ENCODE data around the gene HNF4A.

Gene HNF4A

GRCh38 chr20:44479643-44480042 is 124.1 kb downstream of the HNF4A start:
- Histone ChIP-seq H2BK12ac (ENCODE audit: low read length) (no peak overlapping the region), H2BK120ac (ENCODE audit: low read depth, low read length) (no peak overlapping the region), H3K4me2 (ENCODE audit: insufficient read depth, low read length, poor library complexity, severe bottlenecking) (no peak overlapping the region), H3K4me3 (ENCODE audit: low read length in 2 of 2) (no peak overlapping the region), H3K23ac (ENCODE audit: low read depth, low read length, poor library complexity) (no peak overlapping the region), H3K36me3 (replicated peaks in 1 of 2; ENCODE audit: control insufficient read depth in 2 of 2, insufficient read depth in 2 of 2, low read length in 2 of 2) (peaks cover 14 to 46% of the 10 kb centered on the region in 2 donors), H2BK15ac (ENCODE audit: low read length) (no peak overlapping the region), H3K4ac (ENCODE audit: low read length) (no peak overlapping the region), H2AK5ac (ENCODE audit: low read depth, low read length) (no peak overlapping the region), H3K9me3 (replicated peaks in 1 of 2; ENCODE audit: control insufficient read depth in 2 of 2, insufficient read depth in 1 of 2, low read depth in 1 of 2, low read length in 2 of 2) (no peaks in the 10 kb centered on the region), H3K79me1 (ENCODE audit: low read depth, low read length) (no peaks in the 10 kb centered on the region), H3K9ac (ENCODE audit: low read depth, low read length, poor library complexity) (no peak overlapping the region), H3K27me3 (ENCODE audit: control insufficient read depth in 3 of 3, insufficient read depth in 3 of 3, low read depth in 1 of 3, low read length in 3 of 3) (no peaks in the 10 kb centered on the region), H3K18ac (ENCODE audit: low read length) (no peak overlapping the region), H4K91ac (ENCODE audit: low read depth, low read length, poor library complexity) (no peak overlapping the region), H3K4me1 (ENCODE audit: control insufficient read depth in 2 of 2, insufficient read depth in 1 of 2, low read depth in 1 of 2, low read length in 2 of 2) (peaks cover 4 to 10% of the 10 kb centered on the region in 2 donors), H4K8ac (ENCODE audit: low read depth, low read length) (no peak overlapping the region), H3K14ac (ENCODE audit: low read length) (no peak overlapping the region), H2BK5ac (ENCODE audit: low read length) (no peak overlapping the region), H2AFZ (ENCODE audit: low read length) (no peak overlapping the region), H3K27ac (replicated peaks; ENCODE audit: low read length) (no peak overlapping the region)
- no peak for DNase-seq (ENCODE audit: low spot score)
- WGBS, 2 donors (ENCODE audit: extremely low coverage in 2 of 2, insufficient read length in 2 of 2, insufficient replicate concordance in 1 of 2), result no CpG with 5 or more reads among the region's 5 CpGs

DNA sequence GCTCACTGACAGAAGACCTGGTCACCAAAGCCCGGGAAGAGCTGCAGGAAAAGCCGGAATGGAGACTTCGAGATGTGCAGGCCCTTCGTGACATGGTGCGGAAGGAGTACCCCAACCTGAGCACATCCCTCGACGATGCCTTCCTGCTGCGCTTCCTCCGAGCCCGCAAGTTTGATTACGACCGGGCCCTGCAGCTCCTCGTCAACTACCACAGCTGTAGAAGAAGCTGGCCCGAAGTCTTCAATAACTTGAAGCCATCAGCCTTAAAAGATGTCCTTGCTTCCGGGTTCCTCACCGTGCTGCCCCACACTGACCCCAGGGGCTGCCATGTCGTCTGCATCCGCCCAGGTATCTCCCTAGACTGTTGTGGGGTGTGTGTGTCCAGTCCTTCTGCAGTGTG is 124.6 kb downstream of the HNF4A start:
- peaks cover 4 to 10% of the 10 kb centered on the region in 2 donors for H3K4me1 ChIP-seq (ENCODE audit: control insufficient read depth in 2 of 2, insufficient read depth in 1 of 2, low read depth in 1 of 2, low read length in 2 of 2)
- H3K79me1 ChIP-seq (ENCODE audit: low read depth, low read length), result no peaks in the 10 kb centered on the region
- no peak overlapping the region for H2BK120ac ChIP-seq (ENCODE audit: low read depth, low read length)
- H4K91ac ChIP-seq (ENCODE audit: low read depth, low read length, poor library complexity), result no peak overlapping the region
- no peak overlapping the region for H3K23ac ChIP-seq (ENCODE audit: low read depth, low read length, poor library complexity)
- H2AK5ac ChIP-seq (ENCODE audit: low read depth, low read length), result no peak overlapping the region
- H3K36me3 ChIP-seq (replicated peaks in 1 of 2; ENCODE audit: control insufficient read depth in 2 of 2, insufficient read depth in 2 of 2, low read length in 2 of 2), result peaks cover 16 to 47% of the 10 kb centered on the region in 2 donors
- H3K4me3 ChIP-seq (ENCODE audit: low read length in 2 of 2), result no peak overlapping the region
- no peak overlapping the region for H3K14ac ChIP-seq (ENCODE audit: low read length)
- no peak overlapping the region for H4K8ac ChIP-seq (ENCODE audit: low read depth, low read length)
- no peak overlapping the region for H3K9ac ChIP-seq (ENCODE audit: low read depth, low read length, poor library complexity)
- WGBS, 2 donors (ENCODE audit: extremely low coverage in 2 of 2, insufficient read length in 2 of 2, insufficient replicate concordance in 1 of 2), result no CpG with 5 or more reads among the region's 18 CpGs
- H3K9me3 ChIP-seq (replicated peaks in 1 of 2; ENCODE audit: control insufficient read depth in 2 of 2, insufficient read depth in 1 of 2, low read depth in 1 of 2, low read length in 2 of 2), result no peaks in the 10 kb centered on the region
- no peak overlapping the region for H2BK15ac ChIP-seq (ENCODE audit: low read length)
- H3K4ac ChIP-seq (ENCODE audit: low read length), result no peak overlapping the region
- H2BK5ac ChIP-seq (ENCODE audit: low read length), result no peak overlapping the region
- H2BK12ac ChIP-seq (ENCODE audit: low read length), result no peak overlapping the region
- no peak overlapping the region for H3K4me2 ChIP-seq (ENCODE audit: insufficient read depth, low read length, poor library complexity, severe bottlenecking)
- DNase-seq (ENCODE audit: low spot score), result no peak
- H2AFZ ChIP-seq (ENCODE audit: low read length), result no peak overlapping the region
- no peak overlapping the region for H3K18ac ChIP-seq (ENCODE audit: low read length)
- H3K27me3 ChIP-seq (ENCODE audit: control insufficient read depth in 3 of 3, insufficient read depth in 3 of 3, low read depth in 1 of 3, low read length in 3 of 3), result no peaks in the 10 kb centered on the region
- no peak overlapping the region for H3K27ac ChIP-seq (replicated peaks; ENCODE audit: low read length)

GRCh38 chr20:44481719-44482416 is 126.4 kb downstream of the HNF4A start:
- no peak for DNase-seq (ENCODE audit: low spot score)
- WGBS, 2 donors (ENCODE audit: extremely low coverage in 2 of 2, insufficient read length in 2 of 2, insufficient replicate concordance in 1 of 2), result no CpG with 5 or more reads among the region's 6 CpGs
- peaks cover 23 to 64% of the 10 kb centered on the region in 2 donors for H3K36me3 ChIP-seq (replicated peaks in 1 of 2; ENCODE audit: control insufficient read depth in 2 of 2, insufficient read depth in 2 of 2, low read length in 2 of 2)

GRCh38 chr20:44483112-44483511 is 127.6 kb downstream of the HNF4A start:
- Histone ChIP-seq H2BK15ac (ENCODE audit: low read length) (no peak overlapping the region), H3K36me3 (replicated peaks in 1 of 2; ENCODE audit: control insufficient read depth in 2 of 2, insufficient read depth in 2 of 2, low read length in 2 of 2) (peaks cover 27 to 73% of the 10 kb centered on the region in 2 donors), H3K9me3 (replicated peaks in 1 of 2; ENCODE audit: control insufficient read depth in 2 of 2, insufficient read depth in 1 of 2, low read depth in 1 of 2, low read length in 2 of 2) (no peaks in the 10 kb centered on the region), H2AFZ (ENCODE audit: low read length) (no peak overlapping the region), H2AK5ac (ENCODE audit: low read depth, low read length) (no peak overlapping the region), H4K91ac (ENCODE audit: low read depth, low read length, poor library complexity) (no peak overlapping the region), H3K27me3 (ENCODE audit: control insufficient read depth in 3 of 3, insufficient read depth in 3 of 3, low read depth in 1 of 3, low read length in 3 of 3) (no peaks in the 10 kb centered on the region), H2BK5ac (ENCODE audit: low read length) (no peak overlapping the region), H2BK120ac (ENCODE audit: low read depth, low read length) (no peak overlapping the region), H3K23ac (ENCODE audit: low read depth, low read length, poor library complexity) (no peak overlapping the region), H3K4me2 (ENCODE audit: insufficient read depth, low read length, poor library complexity, severe bottlenecking) (no peak overlapping the region), H2BK12ac (ENCODE audit: low read length) (no peak overlapping the region), H3K14ac (ENCODE audit: low read length) (no peak overlapping the region), H3K4me3 (ENCODE audit: low read length in 2 of 2) (no peak overlapping the region), H4K8ac (ENCODE audit: low read depth, low read length) (no peak overlapping the region), H3K79me1 (ENCODE audit: low read depth, low read length) (no peaks in the 10 kb centered on the region), H3K18ac (ENCODE audit: low read length) (no peak overlapping the region), H3K4me1 (ENCODE audit: control insufficient read depth in 2 of 2, insufficient read depth in 1 of 2, low read depth in 1 of 2, low read length in 2 of 2) (no peaks in the 10 kb centered on the region), H3K9ac (ENCODE audit: low read depth, low read length, poor library complexity) (no peak overlapping the region), H3K4ac (ENCODE audit: low read length) (no peak overlapping the region), H3K27ac (replicated peaks; ENCODE audit: low read length) (no peak overlapping the region)
- WGBS, 2 donors (ENCODE audit: extremely low coverage in 2 of 2, insufficient read length in 2 of 2, insufficient replicate concordance in 1 of 2), result no CpG with 5 or more reads among the region's 5 CpGs
- no peak for DNase-seq (ENCODE audit: low spot score)

More at GRCh38 chr20:44481719-44482416, 126.4 kb downstream of the HNF4A start:
- H3K4me2 ChIP-seq (ENCODE audit: insufficient read depth, low read length, poor library complexity, severe bottlenecking), result no peak overlapping the region
- H3K27ac ChIP-seq (replicated peaks; ENCODE audit: low read length), result no peak overlapping the region
- H2BK5ac ChIP-seq (ENCODE audit: low read length), result no peak overlapping the region
- H2AFZ ChIP-seq (ENCODE audit: low read length), result no peak overlapping the region
- H3K4me3 ChIP-seq (ENCODE audit: low read length in 2 of 2), result no peak overlapping the region
- H3K14ac ChIP-seq (ENCODE audit: low read length), result no peak overlapping the region
- H3K18ac ChIP-seq (ENCODE audit: low read length), result no peak overlapping the region
- H3K4ac ChIP-seq (ENCODE audit: low read length), result no peak overlapping the region
- no peaks in the 10 kb centered on the region for H3K27me3 ChIP-seq (ENCODE audit: control insufficient read depth in 3 of 3, insufficient read depth in 3 of 3, low read depth in 1 of 3, low read length in 3 of 3)
- H3K23ac ChIP-seq (ENCODE audit: low read depth, low read length, poor library complexity), result no peak overlapping the region
- no peak overlapping the region for H2BK15ac ChIP-seq (ENCODE audit: low read length)
- no peaks in the 10 kb centered on the region for H3K79me1 ChIP-seq (ENCODE audit: low read depth, low read length)
- no peak overlapping the region for H2BK120ac ChIP-seq (ENCODE audit: low read depth, low read length)
- no peak overlapping the region for H4K8ac ChIP-seq (ENCODE audit: low read depth, low read length)
- H3K9me3 ChIP-seq (replicated peaks in 1 of 2; ENCODE audit: control insufficient read depth in 2 of 2, insufficient read depth in 1 of 2, low read depth in 1 of 2, low read length in 2 of 2), result no peaks in the 10 kb centered on the region
- peaks cover 0 to under 1% of the 10 kb centered on the region in 2 donors for H3K4me1 ChIP-seq (ENCODE audit: control insufficient read depth in 2 of 2, insufficient read depth in 1 of 2, low read depth in 1 of 2, low read length in 2 of 2)
- no peak overlapping the region for H2BK12ac ChIP-seq (ENCODE audit: low read length)
- no peak overlapping the region for H3K9ac ChIP-seq (ENCODE audit: low read depth, low read length, poor library complexity)
- H2AK5ac ChIP-seq (ENCODE audit: low read depth, low read length), result no peak overlapping the region
- H4K91ac ChIP-seq (ENCODE audit: low read depth, low read length, poor library complexity), result no peak overlapping the region

All from neuronal stem cell (in vitro differentiated cells).